Astrocyte of the cerebellum (primary cell): ENCODE data around the gene POLR1D.

Experiments
- DNase-seq: peaks from one replicate; pipeline ENCODE4 v3.0.0-alpha.2; 2011; ENCODE audit warnings: low read depth
- H3K4me3 ChIP-seq: 2 replicates; pipeline ENCODE4 v1.5.1; 2011; ENCODE audit warnings: mild to moderate bottlenecking, low read depth, low read length, moderate library complexity
- in situ Hi-C: cut with HindIII; loops from 2 replicates; pipeline ENCODE4 v1.10.0; 2017; ENCODE audit warnings: low sequenced_read_pairs
- TF ChIP-seq, protein P1 (sequence below): IDR thresholded peaks from 2 replicates; pipeline ENCODE4 v1.5.1; 2012; ENCODE audit warnings: low read length, low read depth, moderate library complexity, mild to moderate bottlenecking; ENCODE audit errors: missing control alignments

Gene POLR1D

DNA sequence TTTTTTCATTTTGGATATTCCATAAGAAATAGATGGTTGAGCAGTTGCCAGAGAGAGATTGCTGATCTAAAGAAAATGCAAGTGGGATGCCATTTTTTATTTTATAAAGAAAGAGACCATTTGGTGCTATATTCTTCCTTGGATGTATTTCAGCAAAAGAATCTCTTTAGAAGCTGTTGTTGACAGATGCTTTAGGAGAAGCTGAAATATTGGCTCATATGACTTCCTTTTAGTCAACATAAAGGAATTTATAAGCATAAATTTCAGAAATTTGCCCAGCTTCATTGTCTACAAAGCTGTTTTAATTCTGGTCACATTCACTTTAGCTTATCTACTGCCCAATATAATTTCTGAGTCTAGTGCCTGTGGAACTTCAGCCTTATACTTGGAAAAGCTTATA is 36.9 kb downstream of the POLR1D start:
- DNase-seq = no peak
- in situ Hi-C loops = no loop called here
- H3K4me3 ChIP-seq = no peak overlapping the region
- TF ChIP-seq, protein P1, sequence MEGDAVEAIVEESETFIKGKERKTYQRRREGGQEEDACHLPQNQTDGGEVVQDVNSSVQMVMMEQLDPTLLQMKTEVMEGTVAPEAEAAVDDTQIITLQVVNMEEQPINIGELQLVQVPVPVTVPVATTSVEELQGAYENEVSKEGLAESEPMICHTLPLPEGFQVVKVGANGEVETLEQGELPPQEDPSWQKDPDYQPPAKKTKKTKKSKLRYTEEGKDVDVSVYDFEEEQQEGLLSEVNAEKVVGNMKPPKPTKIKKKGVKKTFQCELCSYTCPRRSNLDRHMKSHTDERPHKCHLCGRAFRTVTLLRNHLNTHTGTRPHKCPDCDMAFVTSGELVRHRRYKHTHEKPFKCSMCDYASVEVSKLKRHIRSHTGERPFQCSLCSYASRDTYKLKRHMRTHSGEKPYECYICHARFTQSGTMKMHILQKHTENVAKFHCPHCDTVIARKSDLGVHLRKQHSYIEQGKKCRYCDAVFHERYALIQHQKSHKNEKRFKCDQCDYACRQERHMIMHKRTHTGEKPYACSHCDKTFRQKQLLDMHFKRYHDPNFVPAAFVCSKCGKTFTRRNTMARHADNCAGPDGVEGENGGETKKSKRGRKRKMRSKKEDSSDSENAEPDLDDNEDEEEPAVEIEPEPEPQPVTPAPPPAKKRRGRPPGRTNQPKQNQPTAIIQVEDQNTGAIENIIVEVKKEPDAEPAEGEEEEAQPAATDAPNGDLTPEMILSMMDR = no peak

DNA sequence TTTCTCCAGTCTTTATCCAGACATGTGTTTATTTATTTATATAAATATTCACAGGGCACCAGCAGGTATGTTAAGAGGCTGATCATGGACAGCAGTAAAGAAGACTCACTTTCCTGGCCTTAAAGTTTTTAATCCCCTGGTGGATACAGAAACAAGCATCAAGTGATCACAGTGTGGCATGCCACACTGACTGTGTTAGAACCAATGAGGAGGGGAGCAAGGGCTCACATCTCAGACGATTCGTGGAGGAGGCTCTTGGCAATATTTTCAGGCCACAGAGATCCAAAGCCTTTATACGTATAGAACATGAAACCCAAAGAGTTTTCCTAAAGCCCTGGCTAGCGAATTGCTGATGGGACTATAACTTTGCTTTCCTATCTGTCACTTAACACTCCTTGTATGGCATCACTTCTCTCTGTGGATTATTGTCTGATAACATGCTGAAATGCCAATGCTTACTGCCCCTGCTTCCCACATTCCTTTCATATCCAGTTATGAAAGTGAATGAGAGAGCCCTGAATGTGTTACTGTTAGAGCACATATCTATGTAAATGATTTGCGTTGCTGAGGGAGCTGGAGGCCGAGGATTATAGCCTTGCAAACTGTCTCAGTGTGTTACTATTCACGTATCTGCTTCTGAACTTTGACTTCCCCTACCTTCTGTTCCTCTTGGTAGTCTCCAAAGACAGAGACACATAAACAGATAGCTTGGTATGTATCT is 37.6 kb downstream of the POLR1D start:
- TF ChIP-seq, protein P1 = no peak
- H3K4me3 ChIP-seq = no peak overlapping the region
- in situ Hi-C loops = no loop called here
- no peak for DNase-seq

DNA sequence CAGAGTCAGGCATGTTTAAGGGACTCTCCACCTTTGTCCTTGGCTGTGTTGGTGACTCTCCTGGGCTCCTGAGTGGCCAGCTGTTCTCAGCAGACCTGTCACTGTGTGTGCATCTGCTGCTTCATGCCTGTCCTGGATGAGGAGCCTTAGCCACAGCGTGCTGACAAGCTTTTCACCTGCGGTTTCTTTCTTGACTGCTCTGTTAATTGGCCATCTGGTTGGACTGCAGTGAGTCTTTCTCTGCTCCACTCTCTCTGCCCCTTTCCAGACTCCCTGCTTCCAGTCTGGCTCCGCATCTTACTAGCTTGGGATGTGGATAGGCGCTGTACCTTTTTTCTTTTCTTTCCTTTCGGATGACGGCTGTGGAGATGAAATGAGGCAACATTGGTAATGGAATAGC is 38.8 kb downstream of the POLR1D start:
- DNase-seq = no peak
- in situ Hi-C loops = no loop called here
- TF ChIP-seq, protein P1 = no peak
- H3K4me3 ChIP-seq = no peak overlapping the region

DNA sequence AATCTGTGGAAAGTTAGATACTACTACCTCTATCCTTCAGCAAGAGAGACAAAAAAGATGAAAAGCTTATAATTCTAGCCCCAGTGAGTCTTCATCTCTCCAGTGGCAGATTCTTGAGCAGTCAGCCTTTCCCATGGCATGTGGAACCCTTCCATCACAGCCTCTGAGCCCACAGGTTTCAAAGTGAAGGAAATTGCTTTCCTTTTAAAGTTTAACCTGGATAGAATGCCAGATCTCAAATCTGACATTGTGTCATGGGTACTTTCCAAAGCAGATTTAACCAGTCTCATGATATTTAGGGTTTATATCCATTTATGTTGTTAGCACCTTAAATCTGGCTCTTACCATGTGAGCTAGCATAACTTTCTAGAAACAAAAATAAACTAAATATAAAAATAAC is 39.3 kb downstream of the POLR1D start:
- TF ChIP-seq, protein P1 = no peak
- H3K4me3 ChIP-seq = no peak overlapping the region
- DNase-seq = no peak
- in situ Hi-C loops = no loop called here

DNA sequence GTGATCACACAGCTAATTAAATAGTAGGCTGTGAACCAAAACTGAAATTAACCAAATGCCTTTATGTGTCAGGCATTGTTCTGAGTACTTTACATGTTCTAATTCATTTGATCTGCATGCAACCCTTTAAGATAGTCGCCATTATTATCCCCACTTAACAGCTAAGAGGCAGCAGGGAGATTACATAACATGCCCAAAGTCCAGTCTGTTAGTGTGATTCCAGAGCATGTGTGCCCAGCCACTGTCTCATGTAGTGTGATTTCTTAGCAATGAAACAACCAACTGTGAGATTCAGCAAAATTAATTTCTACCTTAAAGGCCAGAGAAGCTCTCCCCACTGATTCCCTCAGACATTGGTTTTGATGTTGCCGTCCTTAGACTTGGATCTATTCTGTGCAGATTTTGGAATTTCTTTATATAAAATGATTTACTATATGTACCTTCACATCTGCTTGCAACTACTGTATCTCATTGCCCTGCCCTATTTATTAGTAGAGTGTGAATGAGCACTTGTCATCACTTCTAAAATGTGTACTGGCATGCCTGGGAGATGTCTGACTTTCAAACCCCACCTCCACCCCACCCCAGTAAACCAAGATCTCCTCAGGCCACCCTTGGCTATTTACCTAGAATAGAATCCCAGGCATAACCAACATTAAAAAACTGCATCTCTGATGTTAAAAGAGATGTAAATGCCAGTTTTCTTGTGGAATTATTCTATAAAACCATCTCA is 41.2 kb downstream of the POLR1D start:
- no peak for DNase-seq
- H3K4me3 ChIP-seq = no peak overlapping the region
- TF ChIP-seq, protein P1 = no peak
- in situ Hi-C loops = no loop called here

DNA sequence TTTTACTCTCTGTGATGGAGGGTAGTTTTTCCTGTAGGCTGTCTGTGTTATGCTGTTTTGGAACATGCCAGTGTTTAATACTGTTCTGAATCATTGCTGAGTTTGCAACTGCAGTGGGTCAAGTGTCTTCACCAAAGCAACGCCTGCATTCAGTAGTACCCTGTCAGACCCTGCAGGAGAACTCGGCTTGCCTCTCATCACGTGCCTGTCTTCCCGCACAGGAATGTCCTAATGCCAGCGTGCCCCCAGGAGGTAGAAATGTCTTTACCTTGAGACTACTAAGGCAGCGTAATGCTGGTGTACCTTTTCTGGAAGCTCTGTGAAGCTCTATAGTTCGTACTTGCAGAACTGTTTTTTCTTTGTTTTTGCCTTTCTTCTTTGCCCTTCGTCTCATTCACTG is 42.3 kb downstream of the POLR1D start:
- TF ChIP-seq, protein P1 = no peak
- no peak overlapping the region for H3K4me3 ChIP-seq
- no peak for DNase-seq
- in situ Hi-C loops = no loop called here
